ENCODE data around the gene UACA. TPM values are rescaled to one million over a fixed set of nuclear protein-coding genes. Genes with fewer than 3 reads are reported as not detected.
A peak's percentile ranks its signal among the peaks of the same experiment; 100 is the strongest.

UACA gene
- total and polyA plus RNA-seq, 7 experiments from 2014 or later: 0.14 to 2.1 (median 0.42) TPM; not detected in 1

DNA sequence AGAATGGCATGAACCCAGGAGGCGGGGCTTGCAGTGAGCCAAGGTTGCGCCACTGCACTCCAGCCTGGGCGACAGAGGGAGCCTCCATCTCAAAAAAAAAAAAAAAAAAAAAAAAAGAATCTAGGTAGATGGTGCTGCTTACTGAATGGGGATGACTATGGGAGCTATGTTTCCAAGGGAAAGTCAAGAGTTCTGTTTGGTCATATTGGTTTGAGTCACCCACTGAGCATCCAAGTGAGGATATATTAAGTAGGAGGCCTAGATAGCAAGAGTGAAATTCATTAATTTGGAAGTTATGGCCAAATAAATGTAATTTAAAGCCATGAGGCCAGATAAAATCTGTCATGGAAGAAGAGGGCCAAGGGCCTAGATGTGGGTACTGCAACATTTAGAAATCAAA lies 9.0 kb upstream of the UACA start:
- Histone ChIP-seq H3K27me3 (ENCODE audit: control insufficient read depth in 2 of 2, insufficient read depth in 2 of 2, low read length in 2 of 2) (no peaks in the 10 kb centered on the region), H3K9me3 (ENCODE audit: control insufficient read depth in 2 of 3, low read length in 3 of 3) (no peaks in the 10 kb centered on the region), H3K4me1 (ENCODE audit: control insufficient read depth in 2 of 2, insufficient read depth in 2 of 2, low read length in 2 of 2) (no peaks in the 10 kb centered on the region), H3K4me3 (ENCODE audit: low read length) (no peak overlapping the region), H3K27ac (ENCODE audit: low read depth, low read length) (no peak overlapping the region), H3K36me3 (ENCODE audit: control insufficient read depth in 2 of 3, insufficient read depth in 3 of 3, low read length in 3 of 3) (no peaks in the 10 kb centered on the region)
- Mint-ChIP-seq H3K36me3 (peaks cover 0 to 3% (median 0%) of the 10 kb centered on the region in 5 donors), H3K4me3 (no peak overlapping the region), H3K27me3 (peaks cover 0 to 24% (median 4%) of the 10 kb centered on the region in 5 donors), H3K27ac (no peak overlapping the region), H3K4me1 (peaks cover 0 to 15% (median 9%) of the 10 kb centered on the region in 7 donors), H3K9me3 (peaks cover 0 to 7% (median 0%) of the 10 kb centered on the region in 11 donors)
- ChIA-PET CTCF (interaction anchor here (0.5 kb wide), 1 partner anchor 93 kb away, joined by 4 read pairs; no protein-coding TSS in a partner anchor), POLR2A (no interaction called here)
- intact Hi-C loops (cut with micrococcal nuclease): no loop called here
- DNase-seq (no peak), ATAC-seq (no peak)

DNA sequence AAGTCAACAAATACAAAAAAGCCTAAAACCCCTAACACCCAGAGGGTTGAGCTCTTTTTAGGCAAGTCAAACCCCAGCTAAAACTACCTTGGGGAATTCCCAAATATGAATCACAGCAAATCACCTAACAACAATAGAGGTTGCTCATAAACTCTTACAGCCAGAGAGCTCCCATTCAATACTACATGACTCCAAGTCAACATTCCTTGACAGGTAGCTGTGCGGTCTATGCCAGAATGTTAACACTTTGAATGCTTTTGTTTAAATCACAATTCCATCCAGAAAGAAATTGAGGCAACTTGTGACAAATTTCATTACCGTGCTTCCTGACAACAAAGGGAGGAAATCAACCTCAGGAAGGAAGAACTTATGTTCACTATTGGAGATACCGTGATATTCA lies 7.5 kb upstream of the UACA start:
- ATAC-seq (no peak), DNase-seq (no peak)
- intact Hi-C loops (cut with micrococcal nuclease): no loop called here
- Mint-ChIP-seq H3K27ac (no peak overlapping the region), H3K4me3 (no peak overlapping the region), H3K9me3 (peaks cover 0 to 1% (median 0%) of the 10 kb centered on the region in 11 donors), H3K4me1 (peaks cover 0 to 15% (median 9%) of the 10 kb centered on the region in 7 donors), H3K27me3 (peaks cover 0 to 22% (median 0%) of the 10 kb centered on the region in 5 donors), H3K36me3 (no peaks in the 10 kb centered on the region)
- Histone ChIP-seq H3K27me3 (ENCODE audit: control insufficient read depth in 2 of 2, insufficient read depth in 2 of 2, low read length in 2 of 2) (no peaks in the 10 kb centered on the region), H3K4me3 (ENCODE audit: low read length) (no peak overlapping the region), H3K36me3 (ENCODE audit: control insufficient read depth in 2 of 3, insufficient read depth in 3 of 3, low read length in 3 of 3) (no peaks in the 10 kb centered on the region), H3K9me3 (ENCODE audit: control insufficient read depth in 2 of 3, low read length in 3 of 3) (no peaks in the 10 kb centered on the region), H3K4me1 (ENCODE audit: control insufficient read depth in 2 of 2, insufficient read depth in 2 of 2, low read length in 2 of 2) (no peaks in the 10 kb centered on the region), H3K27ac (ENCODE audit: low read depth, low read length) (no peak overlapping the region)
- ChIA-PET CTCF (no interaction called here), POLR2A (no interaction called here)

DNA sequence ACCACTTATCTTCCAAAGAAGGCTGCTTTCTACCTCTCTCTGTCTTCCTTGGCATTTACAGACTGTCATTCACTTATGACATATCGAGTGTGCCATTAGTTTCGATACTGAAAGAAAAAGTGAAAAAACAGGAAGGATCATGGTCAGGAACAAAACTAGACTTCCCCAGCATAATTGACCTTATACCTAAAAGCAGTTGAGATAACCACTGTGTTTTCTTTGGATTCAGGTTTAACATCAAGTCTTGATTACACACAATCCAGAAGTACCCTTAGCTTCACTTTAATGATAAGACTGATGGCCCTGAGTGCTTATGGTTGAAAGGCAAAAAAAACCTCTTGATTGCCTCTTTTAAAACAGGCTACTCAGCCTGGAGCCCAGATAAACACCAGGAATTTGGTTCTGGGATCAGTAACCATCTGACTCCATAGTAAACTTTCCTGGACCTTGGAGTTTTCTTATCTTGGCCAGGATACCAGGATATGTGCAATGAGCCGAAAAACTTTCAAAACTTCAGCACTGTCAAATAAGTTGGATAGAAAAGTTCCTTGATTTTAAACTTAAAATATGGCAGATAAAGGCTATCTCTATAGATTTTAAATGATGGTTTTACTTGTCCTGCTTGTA lies 5.0 kb upstream of the UACA start:
- H3K36me3 ChIP-seq (ENCODE audit: control insufficient read depth in 2 of 3, insufficient read depth in 3 of 3, low read length in 3 of 3): no peaks in the 10 kb centered on the region
- POLR2A ChIA-PET: no interaction called here
- H3K4me1 ChIP-seq (ENCODE audit: control insufficient read depth in 2 of 2, insufficient read depth in 2 of 2, low read length in 2 of 2): peaks cover 0 to 4% of the 10 kb centered on the region in 2 donors

DNA sequence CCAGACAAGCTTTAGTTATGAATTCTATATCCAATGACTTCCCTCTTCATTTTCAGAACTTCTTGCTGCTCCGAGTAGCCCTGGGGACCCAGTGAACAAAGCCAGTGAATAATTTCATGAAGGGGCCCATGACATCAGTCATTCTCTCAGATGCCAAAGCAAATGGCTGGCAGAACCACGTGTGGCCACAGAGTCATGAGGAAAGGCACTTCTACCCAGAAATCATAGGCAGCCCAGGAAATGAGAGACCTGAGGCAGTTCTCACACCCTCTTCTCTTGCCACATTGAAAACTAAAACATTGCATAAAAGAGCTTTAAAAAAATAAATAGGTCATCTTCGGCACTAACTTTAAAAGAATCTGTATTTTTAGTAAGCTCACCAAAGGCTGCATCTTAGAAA lies 4.3 kb upstream of the UACA start:
- no peaks in the 10 kb centered on the region for H3K36me3 ChIP-seq (ENCODE audit: control insufficient read depth in 2 of 3, insufficient read depth in 3 of 3, low read length in 3 of 3)
- CTCF ChIA-PET: no interaction called here
- ATAC-seq (no peak), DNase-seq (no peak)
- H3K27ac ChIP-seq (ENCODE audit: low read depth, low read length): no peak overlapping the region
- H3K4me1 ChIP-seq (ENCODE audit: control insufficient read depth in 2 of 2, insufficient read depth in 2 of 2, low read length in 2 of 2): peaks cover 3 to 9% of the 10 kb centered on the region in 2 donors
- H3K27me3 ChIP-seq (ENCODE audit: control insufficient read depth in 2 of 2, insufficient read depth in 2 of 2, low read length in 2 of 2): peaks cover 0 to 2% of the 10 kb centered on the region in 2 donors
- no peak overlapping the region for H3K4me3 ChIP-seq (ENCODE audit: low read length)
- Mint-ChIP-seq H3K9me3 (peaks cover 0 to 3% (median 0%) of the 10 kb centered on the region in 11 donors), H3K27ac (no peak overlapping the region), H3K4me1 (peaks cover 5 to 21% (median 15%) of the 10 kb centered on the region in 7 donors), H3K27me3 (peaks cover 13 to 41% (median 17%) of the 10 kb centered on the region in 5 donors), H3K36me3 (no peaks in the 10 kb centered on the region), H3K4me3 (no peak overlapping the region)
- no peaks in the 10 kb centered on the region for H3K9me3 ChIP-seq (ENCODE audit: control insufficient read depth in 2 of 3, low read length in 3 of 3)
- intact Hi-C loops (cut with micrococcal nuclease): no loop called here
- POLR2A ChIA-PET: no interaction called here

More for the DNA sequence above, 5.0 kb upstream of the UACA start:
- Mint-ChIP-seq H3K4me1 (peaks cover 5 to 21% (median 15%) of the 10 kb centered on the region in 7 donors), H3K27ac (no peak overlapping the region), H3K36me3 (no peaks in the 10 kb centered on the region), H3K27me3 (peaks cover 13 to 43% (median 17%) of the 10 kb centered on the region in 5 donors), H3K9me3 (peaks cover 0 to 3% (median 0%) of the 10 kb centered on the region in 11 donors), H3K4me3 (peak overlapping the region in 1 of 10 donors; percentile 44)
- Histone ChIP-seq H3K9me3 (ENCODE audit: control insufficient read depth in 2 of 3, low read length in 3 of 3) (no peaks in the 10 kb centered on the region), H3K27ac (ENCODE audit: low read depth, low read length) (no peak overlapping the region), H3K27me3 (ENCODE audit: control insufficient read depth in 2 of 2, insufficient read depth in 2 of 2, low read length in 2 of 2) (no peaks in the 10 kb centered on the region), H3K4me3 (ENCODE audit: low read length) (no peak overlapping the region)
- DNase-seq (no peak), ATAC-seq (no peak)
- CTCF ChIA-PET: no interaction called here
- intact Hi-C loops (cut with micrococcal nuclease): no loop called here

DNA sequence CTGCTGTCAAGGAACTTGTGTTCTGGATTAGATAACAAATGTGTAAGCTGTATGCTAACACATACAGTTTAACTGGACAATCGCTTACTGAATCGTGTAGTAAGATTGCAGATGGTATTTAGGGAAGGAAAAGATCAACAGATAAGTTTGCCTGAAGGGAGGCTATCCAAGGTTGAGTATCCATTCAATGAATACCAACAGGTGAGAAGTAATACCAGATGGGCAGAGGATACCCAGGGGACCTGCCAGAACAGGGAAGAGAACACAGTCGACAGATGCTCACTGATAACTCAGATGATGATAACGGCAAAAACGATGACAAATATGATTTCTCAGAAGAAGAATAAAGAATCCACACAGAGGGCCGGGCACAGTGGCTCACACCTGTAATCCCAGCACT lies 3.2 kb upstream of the UACA start:
- CTCF ChIA-PET: no interaction called here
- Mint-ChIP-seq H3K27me3 (peaks cover 16 to 51% (median 26%) of the 10 kb centered on the region in 5 donors), H3K27ac (no peak overlapping the region), H3K36me3 (no peaks in the 10 kb centered on the region), H3K9me3 (peaks cover 0 to 3% (median 0%) of the 10 kb centered on the region in 11 donors), H3K4me1 (peaks cover 5 to 31% (median 22%) of the 10 kb centered on the region in 7 donors), H3K4me3 (no peak overlapping the region)
- ATAC-seq (no peak), DNase-seq (no peak)
- H3K36me3 ChIP-seq (ENCODE audit: control insufficient read depth in 2 of 3, insufficient read depth in 3 of 3, low read length in 3 of 3): no peaks in the 10 kb centered on the region
- peaks cover 6 to 18% of the 10 kb centered on the region in 2 donors for H3K4me1 ChIP-seq (ENCODE audit: control insufficient read depth in 2 of 2, insufficient read depth in 2 of 2, low read length in 2 of 2)
- no peak overlapping the region for H3K4me3 ChIP-seq (ENCODE audit: low read length)
- H3K27me3 ChIP-seq (ENCODE audit: control insufficient read depth in 2 of 2, insufficient read depth in 2 of 2, low read length in 2 of 2): peaks cover 0 to 13% of the 10 kb centered on the region in 2 donors
- intact Hi-C loops (cut with micrococcal nuclease): no loop called here
- H3K27ac ChIP-seq (ENCODE audit: low read depth, low read length): no peak overlapping the region
- H3K9me3 ChIP-seq (ENCODE audit: control insufficient read depth in 2 of 3, low read length in 3 of 3): no peaks in the 10 kb centered on the region
- POLR2A ChIA-PET: no interaction called here

DNA sequence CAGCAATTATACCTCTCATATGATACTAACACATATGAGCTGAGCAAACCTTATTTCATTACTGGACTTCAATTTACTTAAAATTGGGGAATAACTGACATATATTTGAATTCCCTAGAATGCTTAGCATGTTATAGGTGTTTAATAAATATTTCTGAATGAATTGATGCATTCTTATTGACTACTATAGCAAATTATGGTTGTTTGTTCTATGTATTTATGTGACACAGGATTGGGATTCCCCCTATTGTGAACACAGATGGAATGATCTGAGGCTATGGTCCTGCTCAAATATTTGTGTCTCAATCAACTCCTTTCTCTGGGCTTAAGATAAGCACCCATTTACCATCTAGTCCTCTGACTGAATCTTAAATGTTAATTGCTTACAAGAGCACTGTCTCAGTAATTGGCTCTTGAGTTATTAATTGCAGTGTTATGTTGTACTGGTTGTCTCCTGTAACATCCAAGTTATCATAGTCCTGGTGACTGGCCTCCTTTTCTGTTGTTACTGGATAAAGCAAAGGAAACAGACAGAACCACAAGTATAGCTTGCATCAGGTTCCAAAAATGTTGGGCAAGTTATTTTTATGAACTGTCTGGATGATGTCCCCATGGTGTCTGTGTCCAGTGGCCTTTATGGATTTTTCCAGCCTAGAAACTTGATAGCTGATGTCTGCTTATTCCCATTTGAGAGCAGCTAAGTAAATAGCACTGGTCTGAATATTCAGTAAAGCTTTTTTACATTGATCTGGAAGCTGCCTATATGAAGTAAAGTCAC lies 2.3 kb upstream of the UACA start:
- H3K36me3 Mint-ChIP-seq: no peaks in the 10 kb centered on the region
- H3K9me3 ChIP-seq (ENCODE audit: control insufficient read depth in 2 of 3, low read length in 3 of 3): no peaks in the 10 kb centered on the region
- H3K27me3 ChIP-seq (ENCODE audit: control insufficient read depth in 2 of 2, insufficient read depth in 2 of 2, low read length in 2 of 2): peaks cover 7 to 22% of the 10 kb centered on the region in 2 donors
- intact Hi-C loops (cut with micrococcal nuclease): no loop called here
- peak overlapping the region in 2 of 10 donors; percentile 1 to 7 for H3K4me3 Mint-ChIP-seq
- H3K4me1 ChIP-seq (ENCODE audit: control insufficient read depth in 2 of 2, insufficient read depth in 2 of 2, low read length in 2 of 2): peaks cover 6 to 18% of the 10 kb centered on the region in 2 donors
- no peak for ATAC-seq
- DNase-seq: no peak
- H3K4me3 ChIP-seq (ENCODE audit: low read length): no peak overlapping the region
- H3K27ac Mint-ChIP-seq: no peak overlapping the region
- no peak overlapping the region for H3K27ac ChIP-seq (ENCODE audit: low read depth, low read length)
- POLR2A ChIA-PET: no interaction called here
- H3K9me3 Mint-ChIP-seq: peaks cover 0 to 3% (median 0%) of the 10 kb centered on the region in 11 donors
- no peaks in the 10 kb centered on the region for H3K36me3 ChIP-seq (ENCODE audit: control insufficient read depth in 2 of 3, insufficient read depth in 3 of 3, low read length in 3 of 3)
- H3K4me1 Mint-ChIP-seq: peaks cover 5 to 27% (median 20%) of the 10 kb centered on the region in 7 donors
- peaks cover 20 to 54% (median 33%) of the 10 kb centered on the region in 5 donors for H3K27me3 Mint-ChIP-seq
- CTCF ChIA-PET: interaction anchor here (0.6 kb wide), 2 partner anchors 43 to 52 kb away, joined by 3 to 4 read pairs; no protein-coding TSS in a partner anchor
